AG04450 (cell line): ENCODE measurements around the gene NPAS3. TPM values are rescaled to one million over a fixed set of nuclear protein-coding genes. Genes with fewer than 3 reads are reported as not detected.

Experiments used
- CTCF ChIA-PET: fragments of 300-600, 350-600 bp; formaldehyde crosslinking; extraction: SDS; loops from one replicate; lab custom pipeline; 2022; ENCODE audit warnings: antibody characterized with exemption, inconsistent platforms; lab: Charles Lee
- POLR2A ChIA-PET: fragments of 350-600 bp; formaldehyde crosslinking; extraction: SDS; loops from one replicate; lab custom pipeline; 2021; ENCODE audit warnings: antibody characterized with exemption, inconsistent platforms; lab: Yijun Ruan, JAX
- DNase-seq: peaks from one replicate; pipeline ENCODE4 v3.0.0-alpha.2; 2011; ENCODE audit warnings: low read depth, low spot score
- H3K27ac ChIP-seq: one replicate; pipeline ENCODE4 v1.5.1; 2012; ENCODE audit warnings: low read depth, low read length, control low read depth
- H3K27me3 ChIP-seq: one replicate; pipeline ENCODE4 v1.6.0; 2012; ENCODE audit warnings: low read length; ENCODE audit not compliant: control insufficient read depth, insufficient read depth
- H3K4me3 ChIP-seq: 2 replicates; pipeline ENCODE4 v1.5.1; 2011; ENCODE audit warnings: mild to moderate bottlenecking, low read depth, low read length, control low read depth
- H3K9me3 ChIP-seq: 2 replicates; pipeline ENCODE4 v1.5.1; 2012; ENCODE audit warnings: low read length; ENCODE audit not compliant: control insufficient read depth, insufficient read depth
- CTCF ChIP-seq: IDR thresholded peaks from 2 replicates; pipeline ENCODE4 v1.5.1; 2011; ENCODE audit warnings: low read depth, low read length, control low read depth, inconsistent platforms
- polyA plus RNA-seq: library from polyadenylated mRNA; depleted of rRNA; stranded (reverse); fragments of >200 nt; gene quantifications from 2 replicates; pipeline ENCODE4 v1.2.3, GENCODE V29; 2011

NPAS3 gene
- polyA plus RNA-seq, 1 experiment, result not detected

- Histone ChIP-seq H3K27me3 (no peaks in the 10 kb centered on the region), H3K4me3 (no peak overlapping the region), H3K9me3 (no peaks in the 10 kb centered on the region), H3K27ac (no peak overlapping the region)
- CTCF ChIA-PET, result no interaction called here
- no peak for TF ChIP-seq CTCF
- DNase-seq, result no peak
- POLR2A ChIA-PET, result no interaction called here
Observed at GRCh38 chr14:33560718-33561431, 622.2 kb downstream of the NPAS3 start.

GRCh38 chr14:33561488-33562175 lies 623.0 kb downstream of the NPAS3 start:
- DNase-seq, result no peak
- H3K4me3 ChIP-seq, result no peak overlapping the region
- TF ChIP-seq CTCF, result no peak
- ChIA-PET POLR2A (no interaction called here), CTCF (no interaction called here)
- H3K27me3 ChIP-seq, result no peaks in the 10 kb centered on the region
- no peak overlapping the region for H3K27ac ChIP-seq
- no peaks in the 10 kb centered on the region for H3K9me3 ChIP-seq

GRCh38 chr14:33563191-33563900 lies 624.7 kb downstream of the NPAS3 start:
- POLR2A ChIA-PET, result no interaction called here

GRCh38 chr14:33563901-33564197 lies 625.2 kb downstream of the NPAS3 start:
- no peak for TF ChIP-seq CTCF
- Histone ChIP-seq H3K27me3 (no peaks in the 10 kb centered on the region), H3K27ac (no peak overlapping the region), H3K9me3 (no peaks in the 10 kb centered on the region), H3K4me3 (no peak overlapping the region)
- ChIA-PET POLR2A (no interaction called here), CTCF (interaction anchor here (1.8 kb wide), 1 partner anchor 12 kb away, joined by 3 read pairs; no protein-coding TSS in a partner anchor)
- no peak for DNase-seq

More at GRCh38 chr14:33563191-33563900, 624.7 kb downstream of the NPAS3 start:
- TF ChIP-seq CTCF, result no peak
- CTCF ChIA-PET, result interaction anchor here (1.8 kb wide), 1 partner anchor 12 kb away, joined by 3 read pairs; no protein-coding TSS in a partner anchor
- no peak overlapping the region for H3K4me3 ChIP-seq
- no peak for DNase-seq
- no peaks in the 10 kb centered on the region for H3K27me3 ChIP-seq
- H3K27ac ChIP-seq, result no peak overlapping the region
- no peaks in the 10 kb centered on the region for H3K9me3 ChIP-seq
